ENCODE results near the gene ST6GALNAC3.

The ST6GALNAC3 gene

GRCh38 chr1:76669624-76670315 is 595.2 kb downstream of the ST6GALNAC3 start:
- H3K4me1 ChIP-seq (ENCODE audit: control insufficient read depth in 1 of 2, insufficient read depth in 1 of 2, low read depth in 1 of 2, low read length in 1 of 2) = no peaks in the 10 kb centered on the region
- TF ChIP-seq CTCF (IDR thresholded peaks at IDR 0.05) = no peak
- no peaks in the 10 kb centered on the region for H3K9me3 ChIP-seq
- H3K27ac ChIP-seq = no peak overlapping the region
- no peak overlapping the region for H3K4me3 ChIP-seq (ENCODE audit: low read depth in 1 of 2, low read length in 1 of 2)
- no peaks in the 10 kb centered on the region for H3K27me3 ChIP-seq
- H3K36me3 ChIP-seq = no peaks in the 10 kb centered on the region

- Histone ChIP-seq H3K4me3 (ENCODE audit: low read depth in 1 of 2, low read length in 1 of 2) (no peak overlapping the region), H3K27me3 (no peaks in the 10 kb centered on the region), H3K4me1 (ENCODE audit: control insufficient read depth in 1 of 2, insufficient read depth in 1 of 2, low read depth in 1 of 2, low read length in 1 of 2) (no peaks in the 10 kb centered on the region), H3K27ac (no peak overlapping the region), H3K9me3 (no peaks in the 10 kb centered on the region), H3K36me3 (no peaks in the 10 kb centered on the region)
- TF ChIP-seq CTCF (IDR thresholded peaks at IDR 0.05) = no peak
Measured at GRCh38 chr1:76674689-76675210, 600.2 kb downstream of the ST6GALNAC3 start.

GRCh38 chr1:76677416-76678405 is 603.2 kb downstream of the ST6GALNAC3 start:
- H3K9me3 ChIP-seq = no peaks in the 10 kb centered on the region
- no peaks in the 10 kb centered on the region for H3K27me3 ChIP-seq
- no peak for TF ChIP-seq CTCF (IDR thresholded peaks at IDR 0.05)
- H3K27ac ChIP-seq = no peak overlapping the region
- no peaks in the 10 kb centered on the region for H3K36me3 ChIP-seq
- H3K4me1 ChIP-seq (ENCODE audit: control insufficient read depth in 1 of 2, insufficient read depth in 1 of 2, low read depth in 1 of 2, low read length in 1 of 2) = no peaks in the 10 kb centered on the region
- H3K4me3 ChIP-seq (ENCODE audit: low read depth in 1 of 2, low read length in 1 of 2) = no peak overlapping the region

- no peak overlapping the region for H3K27ac ChIP-seq
- H3K4me3 ChIP-seq (ENCODE audit: low read depth in 1 of 2, low read length in 1 of 2) = no peak overlapping the region
- H3K9me3 ChIP-seq = no peaks in the 10 kb centered on the region
- H3K4me1 ChIP-seq (ENCODE audit: control insufficient read depth in 1 of 2, insufficient read depth in 1 of 2, low read depth in 1 of 2, low read length in 1 of 2) = no peaks in the 10 kb centered on the region
- no peaks in the 10 kb centered on the region for H3K36me3 ChIP-seq
- TF ChIP-seq CTCF (IDR thresholded peaks at IDR 0.05) = no peak
- no peaks in the 10 kb centered on the region for H3K27me3 ChIP-seq
Measured at GRCh38 chr1:76679534-76680152, 605.1 kb downstream of the ST6GALNAC3 start.

- TF ChIP-seq CTCF (IDR thresholded peaks at IDR 0.05) = no peak
- H3K4me1 ChIP-seq (ENCODE audit: control insufficient read depth in 1 of 2, insufficient read depth in 1 of 2, low read depth in 1 of 2, low read length in 1 of 2) = no peaks in the 10 kb centered on the region
Measured at GRCh38 chr1:76680651-76681050, 606.1 kb downstream of the ST6GALNAC3 start.

More at GRCh38 chr1:76680651-76681050, 606.1 kb downstream of the ST6GALNAC3 start:
- Histone ChIP-seq H3K4me3 (ENCODE audit: low read depth in 1 of 2, low read length in 1 of 2) (no peak overlapping the region), H3K36me3 (no peaks in the 10 kb centered on the region), H3K9me3 (no peaks in the 10 kb centered on the region), H3K27ac (no peak overlapping the region), H3K27me3 (no peaks in the 10 kb centered on the region)
